GM21576 (cell line): Measurements from ENCODE around the gene CCDC57.

Source experiments
- ATAC-seq: cut with Tn5 transposase; IDR thresholded peaks from one replicate; pipeline ENCODE4 v1.9.1; 2021; ENCODE audit warnings: mild to moderate bottlenecking, moderate library complexity; ENCODE audit not compliant: unreplicated experiment

Gene CCDC57

GRCh38 chr17:82247182-82247823 lies 34.7 kb upstream of the CCDC57 start:
- no peak for ATAC-seq

- no peak for ATAC-seq
These were observed 33.9 kb upstream of the CCDC57 start for GRCh38 chr17:82246365-82247181.

GRCh38 chr17:82246040-82246364 lies 33.4 kb upstream of the CCDC57 start:
- no peak for ATAC-seq

- ATAC-seq: no peak
These were observed 32.7 kb upstream of the CCDC57 start for GRCh38 chr17:82245134-82246039.

- no peak for ATAC-seq
These were observed 31.9 kb upstream of the CCDC57 start for GRCh38 chr17:82244413-82245133.

- no peak for ATAC-seq
These were observed 31.2 kb upstream of the CCDC57 start for GRCh38 chr17:82243648-82244412.

GRCh38 chr17:82242977-82243647 lies 30.5 kb upstream of the CCDC57 start:
- ATAC-seq: no peak

GRCh38 chr17:82242698-82242976 lies 30.0 kb upstream of the CCDC57 start:
- ATAC-seq: no peak

- no peak for ATAC-seq
These were observed 29.5 kb upstream of the CCDC57 start for GRCh38 chr17:82241926-82242697.

GRCh38 chr17:82241183-82241925 lies 28.7 kb upstream of the CCDC57 start:
- ATAC-seq: no peak

- ATAC-seq: no peak
These were observed 28.0 kb upstream of the CCDC57 start for GRCh38 chr17:82240506-82241182.

GRCh38 chr17:82239926-82240505 lies 27.4 kb upstream of the CCDC57 start:
- no peak for ATAC-seq

GRCh38 chr17:82239401-82239925 lies 26.8 kb upstream of the CCDC57 start:
- ATAC-seq: no peak

GRCh38 chr17:82238472-82239201 lies 26.0 kb upstream of the CCDC57 start:
- no peak for ATAC-seq

- ATAC-seq: no peak
These were observed 25.3 kb upstream of the CCDC57 start for GRCh38 chr17:82237746-82238471.
